Measurements from ENCODE around the gene SCN2A.

Gene SCN2A

DNA sequence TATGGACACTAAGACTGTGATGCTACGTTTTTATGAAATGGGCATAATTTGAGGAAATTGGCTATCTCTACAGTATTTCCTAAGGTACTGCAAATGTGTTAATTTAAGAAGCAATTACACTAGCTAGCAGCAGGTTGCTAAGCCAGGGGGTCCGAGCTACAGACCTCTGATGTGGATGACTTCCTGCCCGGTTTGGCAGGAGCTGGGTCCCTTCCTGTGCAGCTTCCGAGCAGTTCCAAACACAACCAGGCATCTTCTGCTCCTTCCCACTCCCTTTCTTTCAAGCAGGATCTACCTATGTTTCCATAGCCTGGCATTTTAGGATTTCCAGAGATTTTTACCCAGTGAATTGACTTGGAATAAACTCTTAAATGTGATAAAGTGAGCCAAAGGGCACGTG lies 55.7 kb downstream of the SCN2A start:
- Histone ChIP-seq H3K27ac (ENCODE audit: extremely low read depth, low read depth, low read length) (no peak overlapping the region), H3K9me3 (ENCODE audit: control insufficient read depth, insufficient read depth, low read depth, low read length) (no peaks in the 10 kb centered on the region), H3K4me1 (ENCODE audit: control insufficient read depth, insufficient read depth, low read length) (no peaks in the 10 kb centered on the region), H3K4me3 (ENCODE audit: low read depth, low read length) (no peak overlapping the region), H3K36me3 (ENCODE audit: control insufficient read depth in 2 of 2, insufficient read depth in 1 of 2, low read length in 2 of 2) (no peaks in the 10 kb centered on the region)
- ChIA-PET POLR2A (no interaction called here), CTCF (interaction anchor here (0.6 to 1.4 kb wide), 5 partner anchors 11 to 279 kb away, joined by 3 to 4 read pairs (median 4); partner anchors contain the start of genes SCN2A and SCN3A)
- TF ChIP-seq ZNF423 (tag by site-specific recombination; IDR thresholded peaks at IDR 0.05) = no peak
- TF ChIP-seq, protein P1, sequence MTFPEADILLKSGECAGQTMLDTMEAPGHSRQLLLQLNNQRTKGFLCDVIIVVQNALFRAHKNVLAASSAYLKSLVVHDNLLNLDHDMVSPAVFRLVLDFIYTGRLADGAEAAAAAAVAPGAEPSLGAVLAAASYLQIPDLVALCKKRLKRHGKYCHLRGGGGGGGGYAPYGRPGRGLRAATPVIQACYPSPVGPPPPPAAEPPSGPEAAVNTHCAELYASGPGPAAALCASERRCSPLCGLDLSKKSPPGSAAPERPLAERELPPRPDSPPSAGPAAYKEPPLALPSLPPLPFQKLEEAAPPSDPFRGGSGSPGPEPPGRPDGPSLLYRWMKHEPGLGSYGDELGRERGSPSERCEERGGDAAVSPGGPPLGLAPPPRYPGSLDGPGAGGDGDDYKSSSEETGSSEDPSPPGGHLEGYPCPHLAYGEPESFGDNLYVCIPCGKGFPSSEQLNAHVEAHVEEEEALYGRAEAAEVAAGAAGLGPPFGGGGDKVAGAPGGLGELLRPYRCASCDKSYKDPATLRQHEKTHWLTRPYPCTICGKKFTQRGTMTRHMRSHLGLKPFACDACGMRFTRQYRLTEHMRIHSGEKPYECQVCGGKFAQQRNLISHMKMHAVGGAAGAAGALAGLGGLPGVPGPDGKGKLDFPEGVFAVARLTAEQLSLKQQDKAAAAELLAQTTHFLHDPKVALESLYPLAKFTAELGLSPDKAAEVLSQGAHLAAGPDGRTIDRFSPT (tag by site-specific recombination; IDR thresholded peaks at IDR 0.05) = no peak
- TF ChIP-seq MZF1 (tag by site-specific recombination; IDR thresholded peaks at IDR 0.05; ENCODE audit: borderline replicate concordance) = no peak
- no peak for TF ChIP-seq GLIS1 (tag by site-specific recombination; IDR thresholded peaks at IDR 0.05)
- no peak for TF ChIP-seq ZNF280D (tag by site-specific recombination; IDR thresholded peaks at IDR 0.05)
- TF ChIP-seq ZNF426 (tag by site-specific recombination; IDR thresholded peaks at IDR 0.05) = no peak
- TF ChIP-seq ZBTB21 (tag by site-specific recombination; IDR thresholded peaks at IDR 0.05) = no peak
- no peak for TF ChIP-seq ZNF514 (tag by site-specific recombination; IDR thresholded peaks at IDR 0.05)
- no peak for TF ChIP-seq ZNF10 (tag by site-specific recombination; IDR thresholded peaks at IDR 0.05)
- no peak for TF ChIP-seq SCRT2 (tag by site-specific recombination; IDR thresholded peaks at IDR 0.05)
- no peak for TF ChIP-seq REST (tag by site-specific recombination; IDR thresholded peaks at IDR 0.05)
- no peak for TF ChIP-seq ZNF776 (tag by site-specific recombination; IDR thresholded peaks at IDR 0.05; ENCODE audit: borderline replicate concordance)
- no peak for TF ChIP-seq ZNF37A (tag by site-specific recombination; IDR thresholded peaks at IDR 0.05)
- TF ChIP-seq ZNF785 (tag by site-specific recombination; IDR thresholded peaks at IDR 0.05) = no peak
- no peak for TF ChIP-seq ZFP37 (tag by site-specific recombination; IDR thresholded peaks at IDR 0.05)

DNA sequence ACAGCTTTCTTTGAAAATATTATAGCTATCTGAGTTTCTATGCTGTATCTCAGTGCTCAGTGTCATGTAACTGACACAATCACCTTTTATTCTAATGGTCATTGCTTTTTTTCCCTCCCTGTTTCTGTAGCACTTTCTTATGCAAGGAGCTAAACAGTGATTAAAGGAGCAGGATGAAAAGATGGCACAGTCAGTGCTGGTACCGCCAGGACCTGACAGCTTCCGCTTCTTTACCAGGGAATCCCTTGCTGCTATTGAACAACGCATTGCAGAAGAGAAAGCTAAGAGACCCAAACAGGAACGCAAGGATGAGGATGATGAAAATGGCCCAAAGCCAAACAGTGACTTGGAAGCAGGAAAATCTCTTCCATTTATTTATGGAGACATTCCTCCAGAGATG lies 56.4 kb downstream of the SCN2A start:
- ChIA-PET CTCF (interaction anchor here (0.6 to 1.4 kb wide), 7 partner anchors 10 to 630 kb away, joined by 3 to 7 read pairs (median 3); partner anchors contain the start of genes SCN2A and SCN3A), POLR2A (no interaction called here)
- TF ChIP-seq ZNF510 (tag by site-specific recombination; IDR thresholded peaks at IDR 0.05; ENCODE audit: insufficient replicate concordance) (no peak), ZNF830 (tag by site-specific recombination; IDR thresholded peaks at IDR 0.05; ENCODE audit: low read depth) (no peak), ZNF747 (tag by site-specific recombination; IDR thresholded peaks at IDR 0.05) (no peak), ZNF571 (tag by site-specific recombination; IDR thresholded peaks at IDR 0.05) (no peak), ZNF10 (tag by site-specific recombination; IDR thresholded peaks at IDR 0.05) (no peak), ZNF292 (tag by site-specific recombination; IDR thresholded peaks at IDR 0.05; ENCODE audit: borderline replicate concordance, low read depth) (no peak), ZNF266 (tag by site-specific recombination; IDR thresholded peaks at IDR 0.05; ENCODE audit: low read depth) (no peak), MYNN (tag by site-specific recombination; IDR thresholded peaks at IDR 0.05; ENCODE audit: borderline replicate concordance) (no peak), SALL2 (tag by site-specific recombination; IDR thresholded peaks at IDR 0.05; ENCODE audit: borderline replicate concordance) (no peak)
- TF ChIP-seq, protein P2, sequence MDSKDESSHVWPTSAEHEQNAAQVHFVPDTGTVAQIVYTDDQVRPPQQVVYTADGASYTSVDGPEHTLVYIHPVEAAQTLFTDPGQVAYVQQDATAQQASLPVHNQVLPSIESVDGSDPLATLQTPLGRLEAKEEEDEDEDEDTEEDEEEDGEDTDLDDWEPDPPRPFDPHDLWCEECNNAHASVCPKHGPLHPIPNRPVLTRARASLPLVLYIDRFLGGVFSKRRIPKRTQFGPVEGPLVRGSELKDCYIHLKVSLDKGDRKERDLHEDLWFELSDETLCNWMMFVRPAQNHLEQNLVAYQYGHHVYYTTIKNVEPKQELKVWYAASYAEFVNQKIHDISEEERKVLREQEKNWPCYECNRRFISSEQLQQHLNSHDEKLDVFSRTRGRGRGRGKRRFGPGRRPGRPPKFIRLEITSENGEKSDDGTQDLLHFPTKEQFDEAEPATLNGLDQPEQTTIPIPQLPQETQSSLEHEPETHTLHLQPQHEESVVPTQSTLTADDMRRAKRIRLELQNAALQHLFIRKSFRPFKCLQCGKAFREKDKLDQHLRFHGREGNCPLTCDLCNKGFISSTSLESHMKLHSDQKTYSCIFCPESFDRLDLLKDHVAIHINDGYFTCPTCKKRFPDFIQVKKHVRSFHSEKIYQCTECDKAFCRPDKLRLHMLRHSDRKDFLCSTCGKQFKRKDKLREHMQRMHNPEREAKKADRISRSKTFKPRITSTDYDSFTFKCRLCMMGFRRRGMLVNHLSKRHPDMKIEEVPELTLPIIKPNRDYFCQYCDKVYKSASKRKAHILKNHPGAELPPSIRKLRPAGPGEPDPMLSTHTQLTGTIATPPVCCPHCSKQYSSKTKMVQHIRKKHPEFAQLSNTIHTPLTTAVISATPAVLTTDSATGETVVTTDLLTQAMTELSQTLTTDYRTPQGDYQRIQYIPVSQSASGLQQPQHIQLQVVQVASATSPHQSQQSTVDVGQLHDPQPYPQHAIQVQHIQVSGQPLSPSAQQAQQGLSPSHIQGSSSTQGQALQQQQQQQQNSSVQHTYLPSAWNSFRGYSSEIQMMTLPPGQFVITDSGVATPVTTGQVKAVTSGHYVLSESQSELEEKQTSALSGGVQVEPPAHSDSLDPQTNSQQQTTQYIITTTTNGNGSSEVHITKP (tag by site-specific recombination; IDR thresholded peaks at IDR 0.05) = no peak

More for the DNA sequence above, 56.4 kb downstream of the SCN2A start:
- H3K36me3 ChIP-seq (ENCODE audit: control insufficient read depth in 2 of 2, insufficient read depth in 1 of 2, low read length in 2 of 2) = no peaks in the 10 kb centered on the region
- no peak overlapping the region for H3K27ac ChIP-seq (ENCODE audit: extremely low read depth, low read depth, low read length)
- no peak overlapping the region for H3K4me3 ChIP-seq (ENCODE audit: low read depth, low read length)
- H3K4me1 ChIP-seq (ENCODE audit: control insufficient read depth, insufficient read depth, low read length) = no peaks in the 10 kb centered on the region
- no peaks in the 10 kb centered on the region for H3K9me3 ChIP-seq (ENCODE audit: control insufficient read depth, insufficient read depth, low read depth, low read length)
